OCI-M1 (cell line): ENCODE data around the gene IGSF22.

ENCODE experiments used
- DNase-seq: peaks from one replicate; lab custom pipeline; 2025; lab: John Stamatoyannopoulos, UW

Gene IGSF22

DNA sequence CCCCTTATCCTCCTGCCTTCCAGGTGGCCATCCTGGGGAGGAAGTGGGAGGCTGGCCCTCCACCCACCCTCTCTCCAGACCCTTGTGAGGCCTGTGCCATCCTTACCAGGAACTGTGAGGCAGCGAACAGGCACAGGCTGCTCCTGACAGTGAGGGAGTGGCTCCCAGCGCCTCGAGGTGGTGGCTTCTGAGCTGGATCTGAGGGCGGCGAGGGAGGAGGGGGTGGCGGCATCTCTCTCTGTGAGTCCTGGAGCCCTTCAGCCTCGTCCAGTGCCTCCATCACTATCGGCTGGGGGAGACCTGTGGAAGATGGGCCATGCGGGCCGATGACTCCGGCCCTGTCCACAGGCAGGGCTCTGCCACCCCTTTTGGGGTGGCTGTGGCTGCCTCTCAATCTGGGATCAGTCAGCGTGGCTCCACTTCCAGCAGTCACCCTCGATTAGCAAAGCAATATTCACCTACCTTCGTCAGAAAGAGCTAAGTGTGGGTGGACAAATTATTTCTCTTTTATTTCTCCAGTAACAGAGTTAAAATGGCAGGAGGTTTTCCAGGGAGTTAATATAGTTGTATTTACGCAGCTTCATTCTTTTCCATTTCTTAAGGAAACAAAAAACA, 18.0 kb upstream of the IGSF22 start:
- no peak for DNase-seq

DNA sequence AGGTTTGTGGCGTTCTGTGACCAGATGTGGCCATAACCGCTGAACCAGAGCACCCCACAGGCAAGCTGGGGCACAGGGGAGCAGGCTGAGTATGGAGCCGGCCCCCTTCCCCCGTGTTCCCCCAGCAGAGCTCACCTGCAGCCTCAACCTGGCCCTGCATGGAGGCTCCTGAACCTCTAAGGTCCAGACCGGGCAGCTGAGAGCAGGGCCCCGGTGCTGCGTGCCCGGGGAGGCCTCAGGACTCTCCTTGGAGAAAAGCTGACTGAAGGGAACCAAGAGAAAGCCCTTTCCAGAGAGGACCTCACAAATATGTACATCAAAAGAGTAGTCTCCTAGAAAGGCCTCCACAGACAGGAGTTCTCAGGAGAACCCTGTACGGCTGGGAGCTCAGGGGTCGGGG, 17.4 kb upstream of the IGSF22 start:
- DNase-seq, result no peak

DNA sequence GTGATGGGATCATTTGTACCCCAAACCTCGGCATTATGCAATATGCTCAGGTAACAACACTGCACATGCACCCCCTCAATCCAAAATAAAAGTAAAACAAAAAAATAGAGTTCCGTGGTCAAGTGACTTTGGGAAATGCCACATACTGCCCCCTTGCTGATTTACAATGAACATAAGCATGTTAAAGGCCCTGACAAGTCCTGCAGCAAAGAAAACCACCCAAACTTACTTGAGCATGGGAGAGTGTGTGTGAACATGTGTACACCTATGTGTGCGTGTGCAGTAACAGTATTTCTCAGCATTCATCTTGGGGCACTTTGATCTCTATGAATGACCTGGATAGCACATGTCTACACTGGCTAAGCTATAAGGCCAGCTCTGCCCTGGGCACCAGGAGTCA, 15.8 kb upstream of the IGSF22 start:
- DNase-seq, result no peak

DNA sequence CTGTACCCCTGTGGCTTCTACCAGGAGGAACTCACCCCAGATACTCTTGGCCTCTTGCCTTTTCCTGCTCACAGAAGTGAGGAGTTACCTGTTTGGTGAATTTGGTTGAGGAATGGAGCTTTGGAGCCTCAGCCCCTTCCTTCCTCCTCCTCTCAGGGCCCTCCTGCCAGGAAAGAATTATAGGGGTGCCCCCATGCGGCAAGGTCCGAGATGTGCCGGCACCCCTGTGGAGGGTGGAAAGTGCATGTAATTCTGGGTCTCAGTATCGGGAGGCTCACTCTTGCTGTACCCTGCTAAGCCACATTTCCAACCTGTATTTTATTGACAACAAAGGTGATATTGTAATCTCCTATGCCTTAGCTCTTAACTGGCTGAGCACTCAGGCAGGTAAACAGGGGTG, 13.7 kb upstream of the IGSF22 start:
- no peak for DNase-seq

DNA sequence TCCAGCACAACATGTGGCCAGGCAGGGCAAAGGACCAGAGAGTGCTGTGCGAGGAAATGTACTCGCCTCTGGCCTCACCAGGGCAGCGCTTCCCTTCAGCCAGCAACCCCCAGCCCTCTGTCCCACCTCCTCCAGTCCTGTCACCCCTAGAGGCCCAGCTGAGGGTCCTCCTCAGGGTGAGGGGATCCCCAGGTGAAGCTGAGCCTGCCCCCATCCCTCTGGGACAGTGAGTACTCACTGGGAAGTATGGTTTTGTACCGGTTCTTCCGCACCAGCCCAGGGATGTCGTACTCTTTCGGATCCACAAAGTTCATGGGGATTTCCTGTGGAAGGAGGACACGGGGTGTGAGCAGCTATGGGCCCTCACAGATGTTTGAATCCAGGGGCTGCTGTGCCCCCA, 11.7 kb upstream of the IGSF22 start:
- DNase-seq, result no peak

DNA sequence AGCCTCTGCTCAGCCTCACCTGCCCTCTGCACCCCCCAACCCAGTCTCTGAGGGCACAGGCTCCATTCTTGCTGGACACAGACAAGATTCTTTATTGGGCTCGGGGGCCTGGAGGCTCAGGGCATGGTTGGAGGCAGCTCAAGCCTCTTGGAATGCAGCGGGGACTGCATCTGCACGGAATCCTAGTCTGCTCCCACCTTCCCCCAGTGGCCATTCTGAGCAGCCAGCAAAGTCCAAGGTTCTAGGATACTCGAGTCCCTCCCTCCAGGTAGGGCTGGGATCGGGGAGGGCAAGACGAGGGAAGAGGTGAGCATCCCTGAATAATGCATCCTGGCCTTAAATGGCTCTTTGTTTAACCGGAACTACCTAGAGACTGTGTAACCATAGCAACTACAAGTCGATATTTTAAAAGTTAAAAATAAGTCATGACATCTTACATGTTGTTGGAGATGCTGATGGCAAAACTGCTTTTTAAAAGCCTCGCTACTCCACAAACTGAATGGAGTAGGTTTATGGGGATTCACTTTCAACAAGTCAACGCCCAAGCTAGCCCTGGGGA, 10.7 kb upstream of the IGSF22 start:
- DNase-seq, result no peak

DNA sequence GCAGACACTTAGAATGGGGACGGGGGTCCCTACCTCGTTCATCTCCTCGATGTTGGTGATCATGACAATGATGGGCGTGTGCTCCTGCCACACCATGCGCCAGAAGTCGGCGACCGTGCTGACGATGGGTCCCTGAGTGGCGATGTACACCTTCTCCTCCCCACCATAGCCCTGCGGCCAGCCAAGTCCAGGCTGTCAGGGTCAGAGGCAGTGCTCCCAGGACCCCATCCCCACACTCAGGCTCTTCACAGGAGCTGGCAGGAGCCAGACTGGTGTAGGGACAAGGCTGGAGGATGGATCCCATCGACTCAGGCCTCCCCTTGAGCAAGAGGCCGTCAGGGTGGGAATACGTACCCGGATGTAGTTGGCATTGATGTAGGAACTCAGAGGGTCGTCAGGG, 7.2 kb upstream of the IGSF22 start:
- DNase-seq, result no peak

DNA sequence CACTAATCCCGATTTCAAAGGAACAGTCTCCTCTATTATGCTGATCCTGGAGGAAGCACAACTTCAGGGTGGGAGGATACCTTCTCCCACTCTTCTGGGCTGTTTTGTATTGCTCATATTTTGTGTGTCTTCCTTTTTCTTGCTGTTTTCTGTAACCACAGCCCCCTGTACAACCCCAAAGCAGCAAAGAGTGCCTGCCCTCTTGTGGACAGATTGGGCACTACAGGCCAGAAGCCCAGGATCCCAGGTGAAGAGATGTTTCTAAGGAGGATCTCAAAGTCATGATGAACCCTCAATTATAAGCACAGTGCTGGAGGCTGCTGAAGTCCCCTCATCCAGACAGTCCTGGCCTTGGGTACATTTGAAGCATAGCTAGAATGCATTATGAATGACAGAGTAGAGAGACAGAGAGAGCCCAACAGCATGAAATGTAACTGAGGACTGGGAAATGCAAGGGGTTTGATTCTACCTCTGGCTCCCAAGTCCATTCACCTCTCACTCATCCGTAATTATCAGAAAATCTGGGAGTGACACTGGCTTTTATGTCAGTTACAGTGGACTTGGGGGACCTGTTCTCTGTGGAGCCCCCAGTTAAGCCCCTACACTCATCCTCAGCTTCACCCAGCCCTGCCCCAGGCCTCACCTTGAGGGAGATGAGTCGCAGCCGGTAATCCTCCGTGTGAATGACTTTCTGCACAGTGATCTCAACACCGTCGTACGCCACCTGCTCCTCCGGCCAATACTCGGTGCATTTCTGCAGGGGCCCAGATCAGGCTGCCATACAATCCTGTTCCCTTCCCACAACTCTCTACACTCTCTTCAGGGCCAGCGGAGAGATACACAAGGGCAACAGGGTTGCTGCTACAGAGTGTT, 6.2 kb upstream of the IGSF22 start:
- DNase-seq, result peak; percentile 77

DNA sequence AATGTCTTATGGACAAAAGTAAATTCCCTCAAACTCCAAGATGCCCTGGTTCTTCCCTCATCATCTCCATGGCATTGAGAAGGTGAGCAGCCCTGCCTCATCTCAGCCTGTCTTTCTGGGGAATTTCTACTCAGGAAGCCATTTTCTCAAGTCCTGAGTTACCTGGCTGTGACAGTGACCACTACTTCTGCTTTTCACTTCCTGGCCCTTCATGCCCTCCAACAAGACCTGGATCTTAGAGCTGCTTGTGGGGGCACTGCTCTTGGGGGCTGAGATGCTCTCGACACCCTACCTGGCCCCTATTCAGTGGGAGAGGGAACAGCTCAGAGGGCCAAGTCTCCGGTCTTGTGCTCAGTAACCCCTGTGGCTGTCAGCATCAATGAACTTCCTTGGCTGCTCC, 5.5 kb upstream of the IGSF22 start:
- DNase-seq, result no peak

DNA sequence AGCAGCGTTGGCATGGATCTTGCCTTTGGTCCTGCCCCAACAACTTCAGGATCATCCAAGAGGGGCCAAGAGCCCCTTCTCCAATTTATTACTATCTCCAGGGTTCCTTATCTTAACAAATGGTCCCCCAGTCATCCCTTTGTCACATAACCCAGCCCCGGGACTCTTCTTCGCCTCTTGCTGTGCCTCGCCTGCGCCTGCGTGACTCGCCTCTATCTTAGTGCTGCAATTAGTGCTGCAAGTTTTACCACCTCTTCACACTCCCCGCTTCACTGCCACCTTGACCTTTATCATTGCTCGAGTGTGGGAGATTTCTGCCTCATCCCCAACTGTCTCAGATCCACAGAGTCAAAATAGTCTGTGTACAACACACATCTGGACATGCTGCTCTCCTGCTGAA, 4.0 kb upstream of the IGSF22 start:
- no peak for DNase-seq

DNA sequence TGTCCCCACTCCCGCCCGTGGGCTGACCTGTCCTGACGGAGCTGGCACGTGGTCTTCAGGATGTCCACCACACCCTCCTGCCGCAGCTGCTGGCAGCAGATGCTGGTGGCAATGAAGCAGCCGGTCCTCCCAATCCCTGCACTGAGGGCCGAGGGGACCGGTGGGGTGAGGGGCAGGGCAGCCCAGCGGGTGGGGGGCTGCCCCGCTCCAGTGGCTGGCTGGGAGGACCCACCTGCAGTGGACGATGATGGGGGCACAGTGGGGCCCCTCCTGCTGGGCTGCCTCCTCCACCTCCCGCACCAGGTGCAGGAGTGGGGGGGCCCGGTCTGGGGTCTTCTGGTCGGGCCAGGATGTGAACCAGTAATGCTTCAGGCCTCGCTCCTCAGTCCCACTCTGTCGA, 3.4 kb upstream of the IGSF22 start:
- no peak for DNase-seq

DNA sequence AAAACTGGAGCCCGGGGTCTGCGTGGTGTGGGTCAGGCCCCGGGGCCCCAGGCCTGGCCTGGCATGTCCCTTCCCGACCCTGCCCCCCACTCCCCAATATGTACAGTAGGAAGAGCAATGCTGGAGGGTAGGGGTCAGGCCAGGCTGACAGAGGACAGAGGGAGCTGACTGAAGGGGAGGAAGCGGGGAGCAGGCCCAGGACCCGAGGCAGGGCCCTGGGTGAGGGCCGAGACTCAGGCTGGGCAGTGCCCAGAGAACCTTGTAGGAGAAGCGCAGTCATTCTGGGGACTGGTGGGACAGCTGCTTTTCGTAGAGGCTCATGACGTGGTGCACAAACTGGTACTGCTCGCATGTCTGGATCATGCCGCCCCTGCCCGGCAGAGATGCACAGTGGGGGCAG, 2.7 kb upstream of the IGSF22 start:
- DNase-seq, result no peak

DNA sequence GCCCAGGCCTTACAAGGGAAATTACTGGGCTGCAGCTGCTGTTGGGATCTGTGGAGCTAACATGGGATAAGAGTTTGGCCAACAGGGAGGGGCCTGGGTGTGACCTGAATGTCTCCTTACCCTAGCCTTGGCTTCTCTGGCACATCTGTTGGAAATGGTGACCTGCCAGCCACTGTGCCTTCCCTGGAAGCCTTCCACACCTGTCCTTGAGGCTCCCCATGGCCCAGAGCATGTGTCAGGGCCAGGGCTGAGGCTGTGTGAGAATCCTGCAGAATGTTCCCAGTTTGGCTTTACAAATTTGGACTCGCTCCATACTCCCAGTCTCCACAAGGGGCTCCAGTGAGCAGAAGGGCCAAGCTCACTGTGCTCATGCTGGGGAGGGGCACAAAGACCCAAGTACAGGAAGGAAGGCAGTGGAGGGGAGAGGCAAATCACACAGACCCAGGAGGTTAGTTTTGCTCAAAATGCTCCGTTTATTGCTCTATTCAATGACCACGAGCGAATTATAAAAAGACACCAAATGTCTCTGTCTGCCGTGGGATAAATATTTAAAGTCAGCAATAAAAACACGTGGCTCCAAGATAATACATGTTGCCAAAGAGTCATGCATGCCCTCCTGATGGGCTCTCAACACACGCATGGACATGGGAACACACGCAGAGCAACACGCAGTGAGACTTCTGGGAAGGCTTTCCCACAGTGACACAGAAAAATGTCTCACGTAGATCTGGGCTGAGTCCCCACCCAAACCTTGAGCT, 1.7 kb upstream of the IGSF22 start:
- peak; percentile 67 for DNase-seq

DNA sequence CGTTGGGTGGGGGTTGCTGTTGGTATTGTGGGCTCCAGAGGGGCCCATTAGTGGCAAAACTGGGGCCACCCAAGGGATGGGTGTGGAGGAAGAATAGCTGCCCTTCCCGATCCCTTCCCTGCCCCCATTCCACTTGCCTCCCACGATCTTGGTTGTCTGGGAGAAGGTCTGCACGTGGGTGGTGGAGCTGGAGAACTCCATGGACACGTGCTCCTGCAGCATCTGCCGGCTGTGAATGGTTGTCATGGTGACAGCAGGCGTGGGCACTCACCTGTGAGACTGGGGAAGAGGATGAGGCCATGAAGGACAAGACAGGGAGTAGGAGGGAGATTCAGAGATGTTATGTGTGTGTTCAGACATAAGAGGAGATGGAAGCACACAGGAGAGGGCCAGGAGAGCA, 2.0 kb downstream of the IGSF22 start:
- no peak for DNase-seq

DNA sequence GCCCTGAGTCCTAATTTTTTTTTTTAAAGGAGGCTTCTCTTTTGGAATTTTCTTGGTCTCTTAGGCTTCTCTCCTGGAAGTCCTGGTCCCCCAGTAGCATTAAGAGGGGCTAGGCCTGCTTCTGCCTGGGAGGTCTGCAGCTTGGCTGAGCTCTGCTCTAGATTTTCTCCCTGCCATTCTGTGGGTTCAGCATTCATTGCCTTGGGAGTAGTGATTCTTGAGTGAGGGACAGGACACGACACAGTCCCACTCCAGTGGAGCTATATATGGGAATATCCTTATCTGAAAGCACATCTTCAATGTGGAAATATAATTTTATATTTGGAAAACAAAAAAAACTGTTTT, 3.7 kb downstream of the IGSF22 start:
- no peak for DNase-seq

DNA sequence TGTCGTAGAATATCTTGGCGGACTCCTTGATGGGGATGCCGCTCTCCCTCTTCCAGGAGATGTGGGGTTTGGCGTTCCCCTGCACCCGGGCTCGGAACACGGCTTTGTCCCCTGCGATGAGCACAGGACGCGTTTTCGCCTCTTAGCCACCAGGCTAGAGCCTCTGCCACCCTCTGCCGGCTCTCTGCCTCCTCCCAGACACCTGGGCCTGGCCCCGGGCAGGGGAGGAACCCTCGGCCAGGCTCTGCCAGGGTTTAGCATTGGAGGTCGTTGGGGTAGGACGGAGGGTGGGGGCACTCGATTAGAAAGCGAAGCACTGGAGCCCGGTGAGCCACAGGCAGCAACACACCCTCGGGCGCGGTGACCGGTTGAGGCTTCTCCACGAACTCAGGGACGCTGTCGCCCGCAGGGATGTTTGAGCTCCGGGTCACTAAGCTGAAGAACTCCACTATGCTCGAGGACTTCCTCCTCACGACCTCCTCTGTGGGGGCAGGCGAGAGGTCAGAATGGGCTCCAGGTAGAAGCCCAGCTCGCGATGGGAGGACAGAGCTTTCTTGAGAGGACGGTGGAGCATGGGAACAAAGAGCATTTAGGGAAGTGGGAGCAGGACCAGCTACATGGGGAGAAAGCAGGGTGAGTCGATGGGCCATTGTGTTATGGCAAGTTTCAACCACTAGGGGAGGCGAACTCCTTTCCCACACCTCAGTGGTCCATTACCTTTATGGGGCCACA, 4.3 kb downstream of the IGSF22 start:
- peak; percentile 43 for DNase-seq

DNA sequence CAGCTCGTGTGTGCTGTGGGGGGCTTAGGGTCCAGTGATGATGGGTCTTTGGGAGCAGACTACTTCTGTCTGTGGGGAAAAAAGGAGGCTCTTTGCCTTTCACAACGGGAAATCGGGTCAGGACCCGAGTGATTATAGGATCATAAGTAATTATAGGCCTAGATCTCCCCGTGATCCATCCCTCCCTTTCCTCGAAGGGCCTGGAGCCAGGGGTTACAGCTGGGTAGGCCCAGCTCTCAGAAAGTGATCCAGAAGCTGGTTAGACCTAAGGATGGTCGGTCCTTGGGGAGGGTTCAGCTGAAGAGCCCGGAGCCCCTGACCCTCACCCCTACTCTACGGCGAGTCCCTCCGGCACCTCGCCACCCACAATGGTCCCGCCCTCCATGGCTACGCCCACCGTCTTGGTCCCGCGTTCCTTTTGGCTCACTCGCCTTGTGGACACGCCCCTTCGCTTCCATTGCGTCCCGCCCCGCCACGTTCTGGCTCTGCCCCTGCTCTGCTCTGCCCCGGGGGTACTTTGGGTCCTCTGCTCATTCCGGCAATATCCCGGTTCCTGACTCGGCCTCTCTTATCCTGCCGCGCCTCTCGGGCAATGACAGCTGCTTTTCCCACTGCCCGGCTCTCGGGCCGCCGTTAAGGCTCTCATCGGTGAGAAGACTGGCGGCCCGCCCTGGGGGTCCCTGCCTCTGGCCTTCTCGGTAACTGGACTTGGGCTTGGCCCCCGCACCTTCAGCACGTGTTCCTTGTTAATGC, 5.0 kb downstream of the IGSF22 start:
- no peak for DNase-seq

DNA sequence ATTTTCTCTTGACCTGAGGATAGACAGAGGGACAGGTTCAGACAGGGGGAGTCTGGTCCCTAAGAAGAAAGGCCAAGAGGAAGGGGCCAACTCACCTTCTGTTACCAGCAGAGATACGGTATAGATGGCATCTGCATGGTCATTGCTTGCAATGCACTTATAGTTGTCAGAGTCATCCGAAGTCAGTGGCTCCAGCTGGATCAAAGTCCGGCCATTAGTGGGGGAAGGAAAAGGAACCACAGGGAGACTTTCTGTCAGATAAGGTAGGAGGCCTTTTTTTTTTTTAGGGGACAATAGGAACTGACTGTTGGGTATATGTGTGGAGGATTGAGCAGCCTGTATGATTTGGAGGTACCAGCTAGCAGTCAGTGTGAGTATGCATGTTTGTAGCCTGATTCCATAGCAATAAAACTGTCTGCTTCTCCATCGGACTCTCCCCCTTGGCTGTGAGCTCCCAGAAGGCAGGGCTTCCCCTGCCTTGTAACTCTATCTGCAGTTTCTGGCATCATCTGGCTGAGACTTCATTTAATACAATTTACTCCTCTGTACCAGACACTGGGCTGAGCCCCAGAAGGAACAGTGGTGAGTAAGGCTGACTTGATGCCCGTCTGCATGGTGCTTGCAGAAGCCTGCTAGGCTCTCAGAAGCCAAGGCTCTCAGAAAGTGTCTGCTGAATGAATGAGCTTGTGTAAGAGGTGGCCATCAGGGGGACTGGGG, 5.7 kb downstream of the IGSF22 start:
- no peak for DNase-seq

DNA sequence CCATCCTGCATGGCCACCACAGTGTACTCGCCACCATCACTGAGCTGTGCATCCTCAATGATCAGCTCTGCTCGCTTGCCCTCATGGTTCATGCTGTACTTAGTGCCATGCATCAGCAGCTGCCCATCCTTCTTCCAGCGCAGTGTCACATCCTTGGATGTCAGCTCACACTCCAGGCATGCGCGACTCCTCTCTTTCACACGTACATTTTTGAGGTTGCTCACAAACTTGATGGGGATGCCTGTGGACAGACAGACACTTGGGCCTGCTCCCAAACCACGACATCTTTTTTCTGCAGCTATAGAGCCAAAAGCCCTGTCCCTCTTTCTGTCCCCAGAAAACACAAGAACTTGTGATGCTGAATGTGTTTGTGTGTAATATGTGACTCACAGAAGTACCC, 10.5 kb downstream of the IGSF22 start:
- DNase-seq, result no peak

DNA sequence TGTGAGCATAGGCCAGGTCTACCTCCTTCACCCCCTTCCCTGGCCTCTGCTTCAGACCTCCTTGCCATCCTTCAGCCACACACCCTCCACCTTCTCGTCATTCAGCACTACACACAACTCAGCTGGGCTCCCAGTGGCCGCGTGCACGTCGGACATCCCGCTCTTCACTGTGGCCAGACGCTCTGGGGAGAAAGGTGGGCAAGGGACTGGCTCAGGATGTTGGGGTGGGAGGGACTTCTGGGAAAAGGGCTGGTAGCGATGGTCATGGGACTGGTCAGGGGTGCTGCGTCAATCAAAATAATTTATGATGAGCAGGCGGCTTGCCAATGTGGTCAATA, 11.6 kb downstream of the IGSF22 start:
- DNase-seq, result no peak
